Right atrium auricular region (tissue), 2 donors: ENCODE measurements around the gene C3orf18. TPM values are rescaled to one million over a fixed set of nuclear protein-coding genes. Genes with fewer than 3 reads are reported as not detected.

Experiments
- DNase-seq: peaks from one replicate; pipeline ENCODE4 v3.0.0-alpha.2; 2019; ENCODE audit warnings: low spot score
- H3K27ac ChIP-seq, 2 donors: fragments of 200-600 bp; sonication (generic); 1 replicate in 1 of 2; 2 replicates in 1 of 2; pipeline ENCODE4 v1.5.1; 2016 to 2019
- H3K27me3 ChIP-seq, 2 donors: fragments of 200-600 bp; sonication (generic); one replicate each; pipeline versions ENCODE4 v1.5.1 to v1.6.0; 2017 to 2019
- H3K36me3 ChIP-seq: fragments of 200-600 bp; sonication (generic); one replicate; pipeline ENCODE4 v1.5.1; 2016
- H3K4me1 ChIP-seq, 2 donors: fragments of 200-600 bp; sonication (generic); one replicate each; pipeline versions ENCODE4 v1.5.1 to v1.6.0; 2017 to 2019
- H3K4me3 ChIP-seq, 2 donors: fragments of 200-600 bp; sonication (generic); 1 replicate in 1 of 2; 2 replicates in 1 of 2; pipeline ENCODE4 v1.5.1; 2017 to 2019; ENCODE audit warnings: mild to moderate bottlenecking in 1 of 2, moderate library complexity in 1 of 2
- H3K9me3 ChIP-seq, 2 donors: fragments of 200-600 bp; sonication (generic); one replicate each; pipeline ENCODE4 v1.5.1; 2019
- CTCF ChIP-seq, 2 donors: fragments of 200-600 bp; sonication (generic); IDR thresholded peaks; one replicate each; pipeline ENCODE4 v1.5.1; 2019; ENCODE audit warnings: antibody characterized with exemption in 2 of 2
- total RNA-seq, 2 donors: library from RNA; depleted of rRNA; stranded (reverse); fragments of >200 nt; gene quantifications; one replicate each; pipeline ENCODE4 v1.1.0, GENCODE V29; 2016

C3orf18 gene
- total RNA-seq, 2 donors from 2014 or later = 25.6 to 34.8 TPM

- no peaks in the 10 kb centered on the region for H3K27me3 ChIP-seq
- no peak overlapping the region for H3K4me3 ChIP-seq
Observed at GRCh38 chr3:50557106-50557505, 10.4 kb downstream of the C3orf18 start.

GRCh38 chr3:50554553-50554952 is 13.0 kb downstream of the C3orf18 start:
- Histone ChIP-seq H3K9me3 (no peaks in the 10 kb centered on the region), H3K36me3 (no peaks in the 10 kb centered on the region), H3K4me3 (no peak overlapping the region), H3K27ac (no peak overlapping the region), H3K4me1 (peaks cover 0 to 8% of the 10 kb centered on the region in 2 donors), H3K27me3 (no peaks in the 10 kb centered on the region)
- no peak for TF ChIP-seq CTCF (IDR thresholded peaks at IDR 0.05)
- no peak for DNase-seq

More at GRCh38 chr3:50557106-50557505, 10.4 kb downstream of the C3orf18 start:
- no peak overlapping the region for H3K27ac ChIP-seq
- no peaks in the 10 kb centered on the region for H3K9me3 ChIP-seq
- no peak for DNase-seq
- peaks cover 0 to 8% of the 10 kb centered on the region in 2 donors for H3K4me1 ChIP-seq
- no peak for TF ChIP-seq CTCF (IDR thresholded peaks at IDR 0.05)
- H3K36me3 ChIP-seq = peaks cover 4% of the 10 kb centered on the region

GRCh38 chr3:50552598-50552997 is 14.9 kb downstream of the C3orf18 start:
- no peak for TF ChIP-seq CTCF (IDR thresholded peaks at IDR 0.05)

GRCh38 chr3:50551681-50552435 is 15.7 kb downstream of the C3orf18 start:
- Histone ChIP-seq H3K9me3 (no peaks in the 10 kb centered on the region), H3K36me3 (no peaks in the 10 kb centered on the region), H3K4me1 (no peaks in the 10 kb centered on the region), H3K4me3 (no peak overlapping the region), H3K27ac (no peak overlapping the region), H3K27me3 (no peaks in the 10 kb centered on the region)
- TF ChIP-seq CTCF (IDR thresholded peaks at IDR 0.05) = peak in 1 of 2 donors; percentile 17
- no peak for DNase-seq

More at GRCh38 chr3:50552598-50552997, 14.9 kb downstream of the C3orf18 start:
- Histone ChIP-seq H3K9me3 (no peaks in the 10 kb centered on the region), H3K27ac (no peak overlapping the region), H3K4me3 (no peak overlapping the region), H3K27me3 (no peaks in the 10 kb centered on the region), H3K4me1 (peaks cover 0 to 2% of the 10 kb centered on the region in 2 donors), H3K36me3 (no peaks in the 10 kb centered on the region)
- DNase-seq = no peak

- TF ChIP-seq CTCF (IDR thresholded peaks at IDR 0.05) = no peak
- Histone ChIP-seq H3K36me3 (no peaks in the 10 kb centered on the region), H3K27ac (no peak overlapping the region), H3K27me3 (no peaks in the 10 kb centered on the region), H3K4me3 (no peak overlapping the region), H3K4me1 (no peaks in the 10 kb centered on the region), H3K9me3 (no peaks in the 10 kb centered on the region)
- DNase-seq = no peak
Observed at GRCh38 chr3:50551054-50551659, 16.4 kb downstream of the C3orf18 start.
